HCT116 (cell line): ENCODE data around the gene PRKAG2. TPM values are rescaled to one million over a fixed set of nuclear protein-coding genes. Genes with fewer than 3 reads are reported as not detected.
A peak's percentile ranks its signal among the peaks of the same experiment; 100 is the strongest.

Experiments
- ATAC-seq: fragments of 200-7000 bp; cut with Tn5 transposase; 2 replicates; pipeline ENCODE4 v1.9.1; 2020; ENCODE audit warnings: mild to moderate bottlenecking, moderate library complexity
- BruUV-seq: library from RNA; stranded (reverse); fragments of 400-500 nt; replicated peaks from 2 replicates; lab custom pipeline; 2021; lab: Mats Ljungman, UMichigan
- CTCF ChIA-PET: fragments of 300-600 bp; sonication (Branson Sonifier 250); formaldehyde crosslinking; loops from one replicate; lab custom pipeline; 2021; ENCODE audit warnings: antibody characterized with exemption; lab: Charles Lee
- POLR2A ChIA-PET: fragments of 300-600, 350-600 bp; sonication (Branson Sonifier 250); formaldehyde crosslinking; loops from one replicate; lab custom pipeline; 2021; ENCODE audit warnings: antibody characterized with exemption; lab: Charles Lee
- RAD21 ChIA-PET, 2 experiments: fragments of 300-600 bp; sonication (Branson Sonifier 250); formaldehyde crosslinking; loops; one replicate each; lab custom pipeline; 2023; ENCODE audit warnings: low total read pairs in 2 of 2; ENCODE audit not compliant: uncharacterized antibody in 2 of 2, unreplicated experiment in 2 of 2, low non-redundant PET in 1 of 2; lab: Charles Lee
- DNase-seq: peaks from one replicate; pipeline ENCODE4 v3.0.0-alpha.2; 2010; ENCODE audit warnings: low read depth, low spot score
- H2AFZ ChIP-seq: fragments of 200-600 bp; shearing (Covaris generic), sonication (generic); 2 replicates; pipeline ENCODE4 v1.6.1; 2017; ENCODE audit warnings: low read depth, mixed run types, mixed read lengths, antibody characterized with exemption, low read length; ENCODE audit not compliant: poor library complexity, severe bottlenecking
- H3K27ac ChIP-seq: 2 replicates; pipeline ENCODE4 v1.5.1; 2012; ENCODE audit warnings: low read depth, low read length
- H3K27me3 ChIP-seq: fragments of 200-600 bp; sonication (generic); 2 replicates; pipeline ENCODE4 v1.6.1; 2016; ENCODE audit warnings: mixed run types, low read length, mixed read lengths; ENCODE audit not compliant: insufficient read depth
- H3K36me3 ChIP-seq, 2 experiments: fragments of 200-500 bp in 1 of 2; fragments of 200-600 bp in 1 of 2; sonication (Bioruptor generic) in 1 of 2; sonication (generic) in 1 of 2; 2 replicates each; pipeline versions ENCODE4 v1.5.1 to v1.6.1; 2014 to 2016; ENCODE audit warnings: low read length in 2 of 2, inconsistent platforms in 1 of 2, mixed read lengths in 1 of 2, mixed run types in 1 of 2; ENCODE audit not compliant: insufficient read depth in 2 of 2, control insufficient read depth in 1 of 2
- H3K4me1 ChIP-seq, 2 experiments: fragments of 200-600 bp in 1 of 2; sonication (generic) in 1 of 2; 2 replicates each; pipeline versions ENCODE4 v1.5.1 to v1.6.1; 2012 to 2017; ENCODE audit warnings: low read length in 2 of 2, inconsistent platforms in 1 of 2, mild to moderate bottlenecking in 1 of 2, mixed read lengths in 1 of 2, mixed run types in 1 of 2, moderate library complexity in 1 of 2; ENCODE audit not compliant: insufficient read depth in 2 of 2, control insufficient read depth in 1 of 2
- H3K4me2 ChIP-seq: fragments of 200-600 bp; sonication (generic); 2 replicates; pipeline ENCODE4 v1.6.1; 2017; ENCODE audit warnings: mixed run types, low read length, mixed read lengths
- H3K4me3 ChIP-seq, 2 experiments: fragments of 200-600 bp in 1 of 2; sonication (generic) in 1 of 2; replicated peaks in 1 of 2; 2 replicates each; pipeline ENCODE4 v1.5.1; 2011 to 2016; ENCODE audit warnings: low read length in 2 of 2, control low read depth in 1 of 2, low read depth in 1 of 2, mild to moderate bottlenecking in 1 of 2, mixed read lengths in 1 of 2, mixed run types in 1 of 2
- H3K79me2 ChIP-seq: fragments of 200-600 bp; sonication (generic); 2 replicates; pipeline ENCODE4 v1.6.1; 2017; ENCODE audit warnings: mild to moderate bottlenecking, mixed run types, low read length, moderate library complexity, mixed read lengths; ENCODE audit not compliant: insufficient read depth
- H3K9ac ChIP-seq: fragments of 200-600 bp; sonication (generic); 2 replicates; pipeline ENCODE4 v1.6.1; 2016; ENCODE audit warnings: low read length, mixed read lengths
- H3K9me2 ChIP-seq: fragments of 200-600 bp; sonication (generic), shearing (Covaris generic); 2 replicates; pipeline ENCODE4 v1.6.1; 2017; ENCODE audit warnings: mixed run types, mild to moderate bottlenecking, moderate library complexity; ENCODE audit not compliant: insufficient read depth
- H3K9me3 ChIP-seq, 2 experiments: fragments of 200-500 bp in 1 of 2; fragments of 200-600 bp in 1 of 2; sonication (Bioruptor generic) in 1 of 2; sonication (generic) in 1 of 2; 2 replicates each; pipeline ENCODE4 v1.6.1; 2014 to 2017; ENCODE audit warnings: low read length in 2 of 2, mixed read lengths in 2 of 2, inconsistent platforms in 1 of 2, low read depth in 1 of 2, mild to moderate bottlenecking in 1 of 2, mixed run types in 1 of 2, moderate library complexity in 1 of 2; ENCODE audit not compliant: control insufficient read depth in 1 of 2, insufficient read depth in 1 of 2
- H4K20me1 ChIP-seq: fragments of 200-600 bp; sonication (generic), shearing (Covaris generic); 2 replicates; pipeline ENCODE4 v1.6.1; 2017; ENCODE audit warnings: mixed run types, mild to moderate bottlenecking, moderate library complexity; ENCODE audit not compliant: insufficient read depth
- CEBPB ChIP-seq: IDR thresholded peaks from 2 replicates; pipeline ENCODE4 v1.6.1; 2012; ENCODE audit warnings: low read depth
- EGR1 ChIP-seq: IDR thresholded peaks from 2 replicates; pipeline ENCODE4 v1.6.1; 2012; ENCODE audit warnings: low read depth
- ELF1 ChIP-seq: IDR thresholded peaks from 2 replicates; pipeline ENCODE4 v1.6.1; 2012; ENCODE audit warnings: low read depth, borderline replicate concordance
- EZH2phosphoT487 ChIP-seq: fragments of 200-600 bp; IDR thresholded peaks from 2 replicates; pipeline ENCODE4 v1.6.1; 2018; ENCODE audit warnings: antibody characterized with exemption, borderline replicate concordance
- RAD21 ChIP-seq: IDR thresholded peaks from 2 replicates; pipeline ENCODE4 v1.6.1; 2012; ENCODE audit warnings: low read depth, mild to moderate bottlenecking
- SRF ChIP-seq: IDR thresholded peaks from 2 replicates; pipeline ENCODE4 v1.6.1; 2012; ENCODE audit warnings: low read depth
- TCF7L2 ChIP-seq: IDR thresholded peaks from 2 replicates; pipeline ENCODE4 v1.7.0; 2011; ENCODE audit warnings: borderline replicate concordance, inconsistent platforms; ENCODE audit not compliant: insufficient read depth, insufficient read length; ENCODE audit errors: extremely low read depth
- YY1 ChIP-seq: IDR thresholded peaks from 2 replicates; pipeline ENCODE4 v1.6.1; 2011; ENCODE audit warnings: low read length, low read depth, moderate library complexity, mild to moderate bottlenecking; ENCODE audit not compliant: insufficient replicate concordance; ENCODE audit errors: extremely low read depth
- ZFX ChIP-seq: fragments of 450-650 bp; IDR thresholded peaks from 2 replicates; pipeline ENCODE4 v1.6.1; 2017
- ZNF274 ChIP-seq: fragments of 200-500 bp; sonication (Bioruptor generic); IDR thresholded peaks from 2 replicates; pipeline ENCODE4 v1.6.1; 2014; ENCODE audit warnings: mild to moderate bottlenecking, low read depth, low read length, inconsistent platforms
- intact Hi-C: fragments of 100-400 bp; cut with micrococcal nuclease; formaldehyde crosslinking; loops from 2 replicates; pipeline ENCODE4 v1.10.0; 2022
- total RNA-seq: library from RNA; stranded (reverse); gene quantifications from one replicate; pipeline ENCODE4 v1.2.1, GENCODE V29; 2021; ENCODE audit not compliant: unreplicated experiment
- TF ChIP-seq, protein P1 (sequence below): IDR thresholded peaks from 2 replicates; pipeline ENCODE4 v1.6.1; 2012
- TF ChIP-seq, protein P2 (sequence below): IDR thresholded peaks from 2 replicates; pipeline ENCODE4 v1.6.1; 2011; ENCODE audit warnings: mild to moderate bottlenecking, low read length, moderate library complexity; ENCODE audit not compliant: insufficient replicate concordance; ENCODE audit errors: extremely low read depth
- TF ChIP-seq, protein P3 (sequence below): IDR thresholded peaks from 2 replicates; pipeline ENCODE4 v1.6.1; 2012
- TF ChIP-seq, protein P4 (sequence below), 3 experiments: fragments of 200-600 bp in 1 of 3; sonication (generic) in 1 of 3; IDR thresholded peaks in 2 of 3; conservative IDR thresholded peaks in 1 of 3; 2 replicates each; pipeline ENCODE4 v1.5.1; 2012 to 2017; ENCODE audit warnings: low read depth in 2 of 3, low read length in 2 of 3, antibody characterized with exemption in 1 of 3, borderline replicate concordance in 1 of 3, control low read depth in 1 of 3, mild to moderate bottlenecking in 1 of 3, mixed read lengths in 1 of 3, mixed run types in 1 of 3, moderate library complexity in 1 of 3; ENCODE audit not compliant: insufficient read depth in 1 of 3

PRKAG2 gene
- total RNA-seq, 1 experiment from 2014 or later, result 23.6 TPM

DNA sequence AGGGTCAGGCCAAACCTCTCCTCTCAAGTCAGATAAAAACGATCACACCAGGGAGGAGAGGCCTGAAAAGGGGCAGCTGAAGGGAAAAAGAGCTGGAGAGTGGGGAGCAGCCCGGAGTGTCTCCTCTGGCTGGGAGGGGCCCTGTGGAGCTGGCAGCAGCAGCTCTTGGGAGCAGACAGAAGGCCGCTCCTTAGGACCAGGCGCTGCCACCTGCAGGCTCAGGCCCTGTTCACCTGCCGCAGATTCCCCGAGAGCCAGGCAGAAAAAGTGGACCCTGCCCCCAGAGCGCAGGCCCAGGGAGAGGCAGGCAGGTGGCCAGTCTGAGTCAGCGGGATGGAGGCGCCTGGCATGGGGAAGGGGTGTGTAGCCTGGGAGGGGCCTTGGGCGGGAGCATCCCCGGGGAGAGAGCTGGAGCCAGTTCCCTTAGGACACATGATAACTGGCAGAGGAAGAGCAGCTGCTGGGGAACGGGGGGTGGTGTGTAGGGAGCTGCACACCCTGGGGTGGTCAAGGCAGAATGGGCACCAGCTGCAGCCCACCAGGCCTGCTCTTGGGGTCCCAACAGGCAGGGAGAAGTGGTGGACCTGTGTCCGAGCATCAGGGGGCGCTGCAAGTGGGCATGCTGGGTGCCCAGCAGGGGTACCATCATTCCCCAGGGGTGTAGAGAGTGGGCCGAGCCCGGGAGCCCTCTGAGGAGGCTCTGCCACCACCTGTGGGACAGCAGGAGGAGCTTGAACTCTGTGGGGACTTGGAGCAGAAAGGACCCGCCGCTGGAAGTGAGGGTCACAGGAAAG is 180.0 kb downstream of the PRKAG2 start:
- RAD21 ChIA-PET, result no interaction called here

More for the DNA sequence above, 180.0 kb downstream of the PRKAG2 start:
- TF ChIP-seq ZFX, result no peak
- TF ChIP-seq ZNF274, result no peak
- TF ChIP-seq ELF1, result no peak
- TF ChIP-seq, protein P1, sequence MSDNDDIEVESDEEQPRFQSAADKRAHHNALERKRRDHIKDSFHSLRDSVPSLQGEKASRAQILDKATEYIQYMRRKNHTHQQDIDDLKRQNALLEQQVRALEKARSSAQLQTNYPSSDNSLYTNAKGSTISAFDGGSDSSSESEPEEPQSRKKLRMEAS, result no peak
- no peak for TF ChIP-seq EZH2phosphoT487
- TF ChIP-seq EGR1, result no peak
- no peak for TF ChIP-seq CEBPB
- TF ChIP-seq, protein P2, sequence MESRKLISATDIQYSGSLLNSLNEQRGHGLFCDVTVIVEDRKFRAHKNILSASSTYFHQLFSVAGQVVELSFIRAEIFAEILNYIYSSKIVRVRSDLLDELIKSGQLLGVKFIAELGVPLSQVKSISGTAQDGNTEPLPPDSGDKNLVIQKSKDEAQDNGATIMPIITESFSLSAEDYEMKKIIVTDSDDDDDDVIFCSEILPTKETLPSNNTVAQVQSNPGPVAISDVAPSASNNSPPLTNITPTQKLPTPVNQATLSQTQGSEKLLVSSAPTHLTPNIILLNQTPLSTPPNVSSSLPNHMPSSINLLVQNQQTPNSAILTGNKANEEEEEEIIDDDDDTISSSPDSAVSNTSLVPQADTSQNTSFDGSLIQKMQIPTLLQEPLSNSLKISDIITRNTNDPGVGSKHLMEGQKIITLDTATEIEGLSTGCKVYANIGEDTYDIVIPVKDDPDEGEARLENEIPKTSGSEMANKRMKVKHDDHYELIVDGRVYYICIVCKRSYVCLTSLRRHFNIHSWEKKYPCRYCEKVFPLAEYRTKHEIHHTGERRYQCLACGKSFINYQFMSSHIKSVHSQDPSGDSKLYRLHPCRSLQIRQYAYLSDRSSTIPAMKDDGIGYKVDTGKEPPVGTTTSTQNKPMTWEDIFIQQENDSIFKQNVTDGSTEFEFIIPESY, result no peak
- no peak for TF ChIP-seq TCF7L2
- no peak for TF ChIP-seq SRF
- no peak for TF ChIP-seq YY1
- TF ChIP-seq, protein P3, sequence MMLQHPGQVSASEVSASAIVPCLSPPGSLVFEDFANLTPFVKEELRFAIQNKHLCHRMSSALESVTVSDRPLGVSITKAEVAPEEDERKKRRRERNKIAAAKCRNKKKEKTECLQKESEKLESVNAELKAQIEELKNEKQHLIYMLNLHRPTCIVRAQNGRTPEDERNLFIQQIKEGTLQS, result no peak
- TF ChIP-seq RAD21, result peak; percentile 49
- TF ChIP-seq, protein P4, sequence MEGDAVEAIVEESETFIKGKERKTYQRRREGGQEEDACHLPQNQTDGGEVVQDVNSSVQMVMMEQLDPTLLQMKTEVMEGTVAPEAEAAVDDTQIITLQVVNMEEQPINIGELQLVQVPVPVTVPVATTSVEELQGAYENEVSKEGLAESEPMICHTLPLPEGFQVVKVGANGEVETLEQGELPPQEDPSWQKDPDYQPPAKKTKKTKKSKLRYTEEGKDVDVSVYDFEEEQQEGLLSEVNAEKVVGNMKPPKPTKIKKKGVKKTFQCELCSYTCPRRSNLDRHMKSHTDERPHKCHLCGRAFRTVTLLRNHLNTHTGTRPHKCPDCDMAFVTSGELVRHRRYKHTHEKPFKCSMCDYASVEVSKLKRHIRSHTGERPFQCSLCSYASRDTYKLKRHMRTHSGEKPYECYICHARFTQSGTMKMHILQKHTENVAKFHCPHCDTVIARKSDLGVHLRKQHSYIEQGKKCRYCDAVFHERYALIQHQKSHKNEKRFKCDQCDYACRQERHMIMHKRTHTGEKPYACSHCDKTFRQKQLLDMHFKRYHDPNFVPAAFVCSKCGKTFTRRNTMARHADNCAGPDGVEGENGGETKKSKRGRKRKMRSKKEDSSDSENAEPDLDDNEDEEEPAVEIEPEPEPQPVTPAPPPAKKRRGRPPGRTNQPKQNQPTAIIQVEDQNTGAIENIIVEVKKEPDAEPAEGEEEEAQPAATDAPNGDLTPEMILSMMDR (IDR thresholded peaks at IDR 0.05 in 2 of 3, conservative IDR thresholded peaks at IDR 0.05 in 1 of 3; ENCODE audit: borderline replicate concordance in 1 of 3, insufficient read depth in 1 of 3, low read depth in 2 of 3, low read length in 2 of 3), result peak in 1 of 3 experiments; percentile 13; a peak in 1 of 6 replicates
- CTCF ChIA-PET, result interaction anchor here (1.2 kb wide), 1 partner anchor 10 kb away, joined by 3 read pairs; no protein-coding TSS in a partner anchor
- Histone ChIP-seq H2AFZ (no peak overlapping the region), H4K20me1 (no peaks in the 10 kb centered on the region), H3K9me2 (no peaks in the 10 kb centered on the region), H3K9ac (no peak overlapping the region), H3K79me2 (no peaks in the 10 kb centered on the region), H3K27ac (no peak overlapping the region), H3K27me3 (no peaks in the 10 kb centered on the region), H3K4me1 (peaks cover 11 to 22% of the 10 kb centered on the region in 2 experiments; a peak in 3 of 4 replicates), H3K4me3 (no peak overlapping the region), H3K36me3 (no peaks in the 10 kb centered on the region), H3K9me3 (no peaks in the 10 kb centered on the region), H3K4me2 (no peak overlapping the region)
- DNase-seq (no peak), ATAC-seq (peak; percentile 80)
- intact Hi-C loops, result no loop called here
- no TSS peak for BruUV-seq
- POLR2A ChIA-PET, result no interaction called here
